ENCODE measurements around the gene ABCC1. TPM values are rescaled to one million over a fixed set of nuclear protein-coding genes. Genes with fewer than 3 reads are reported as not detected.

ABCC1 gene
- total and polyA plus RNA-seq, 2 of the 8 experiments (the other 6 are each of a cell fraction or from before 2014, with no cell fraction given) = 42.6 to 66.8 TPM

- DNase-seq (ENCODE audit: low read depth in 1 of 2, low spot score in 2 of 2) (no peak), FAIRE-seq (no peak)
- Histone ChIP-seq H3K23ac (ENCODE audit: insufficient read length) (no peak overlapping the region), H3K4me3 (ENCODE audit: extremely low read depth in 1 of 4, insufficient read depth in 2 of 4, low read depth in 3 of 4, low read length in 4 of 4) (no peak overlapping the region), H2BK5ac (ENCODE audit: low read depth, low read length) (no peak overlapping the region), H3K36me3 (ENCODE audit: control insufficient read depth in 2 of 4, insufficient read depth in 4 of 4, low read length in 3 of 4) (peaks cover 10 to 46% (median 37%) of the 10 kb centered on the region in 4 experiments; a peak in 7 of 8 replicates), H2BK12ac (ENCODE audit: low read depth, low read length) (no peak overlapping the region), H4K20me1 (replicated peaks in 1 of 2; ENCODE audit: control insufficient read depth in 1 of 2, insufficient read depth in 2 of 2, low read length in 2 of 2) (peaks cover 2 to 5% of the 10 kb centered on the region in 2 experiments), H3K4me2 (ENCODE audit: insufficient read depth in 1 of 2, low read depth in 2 of 2, low read length in 2 of 2) (no peak overlapping the region), H2BK15ac (ENCODE audit: low read length) (no peak overlapping the region), H2BK120ac (replicated peaks; ENCODE audit: low read depth, low read length) (no peak overlapping the region), H4K8ac (ENCODE audit: extremely low read depth, insufficient read depth, low read length) (no peak overlapping the region), H3K4ac (replicated peaks; ENCODE audit: insufficient read length, low read depth, low read length) (no peak overlapping the region), H4K91ac (replicated peaks; ENCODE audit: insufficient read length, low read length) (no peak overlapping the region), H3K27ac (ENCODE audit: low read depth, low read length) (no peak overlapping the region), H3K79me2 (ENCODE audit: control insufficient read depth in 1 of 2, insufficient read depth in 2 of 2, low read length in 2 of 2) (no peaks in the 10 kb centered on the region), H3K14ac (ENCODE audit: insufficient read length) (no peak overlapping the region), H2AFZ (ENCODE audit: low read length) (no peak overlapping the region), H3K79me1 (ENCODE audit: low read depth, low read length) (no peaks in the 10 kb centered on the region), H3K27me3 (replicated peaks in 1 of 4; ENCODE audit: control insufficient read depth in 3 of 4, extremely low read depth in 1 of 4, insufficient read depth in 3 of 4, low read length in 3 of 4) (no peaks in the 10 kb centered on the region), H3K18ac (ENCODE audit: extremely low read depth, low read length) (no peak overlapping the region), H3K4me1 (replicated peaks in 1 of 4; ENCODE audit: control insufficient read depth in 3 of 4, insufficient read depth in 4 of 4, low read length in 3 of 4) (no peaks in the 10 kb centered on the region; a peak in 1 of 7 replicates), H3K9ac (replicated peaks in 1 of 4; ENCODE audit: extremely low read depth in 1 of 4, low read depth in 3 of 4, low read length in 3 of 4) (no peak overlapping the region), H2AK5ac (ENCODE audit: low read depth, low read length) (no peak overlapping the region), H2BK20ac (ENCODE audit: low read length) (no peak overlapping the region), H3K56ac (replicated peaks; ENCODE audit: insufficient read length, low read depth, low read length) (no peak overlapping the region), H3K9me3 (ENCODE audit: insufficient read depth in 2 of 2, low read depth in 1 of 2, low read length in 1 of 2) (no peaks in the 10 kb centered on the region), H4K5ac (ENCODE audit: insufficient read length, low read depth, low read length) (no peak overlapping the region), H3K23me2 (ENCODE audit: low read depth, low read length) (no peaks in the 10 kb centered on the region)
- ChIA-PET POLR2A (ENCODE audit: partially characterized antibody) (no interaction called here), CTCF (ENCODE audit: partially characterized antibody) (interaction anchor here (0.8 to 1.5 kb wide), 2 partner anchors 14 to 17 kb away, joined by 3 read pairs; no protein-coding TSS in a partner anchor)
- 85% methylated on average over 6 of the region's 6 CpGs; no CpG with 5 or more reads in 1 of the 2 experiments for WGBS, 2 experiments (ENCODE audit: extremely low coverage in 1 of 2, insufficient coverage in 1 of 2, insufficient read length in 1 of 2, insufficient replicate concordance in 2 of 2, low coverage in 1 of 2, low lambda C conversion rate in 2 of 2, missing lambda C conversion rate in 1 of 2)
- no peak for TF ChIP-seq CHD2 (IDR thresholded peaks at IDR 0.05; ENCODE audit: low read length)
Observed at GRCh38 chr16:16106466-16106865, 157.1 kb downstream of the ABCC1 start.
